ENCODE measurements around the gene CST9L. TPM values are rescaled to one million over a fixed set of nuclear protein-coding genes. Genes with fewer than 3 reads are reported as not detected.

Gene CST9L
- total and polyA plus RNA-seq, 2 donors (not counting 1 experiment from before 2014, with no cell fraction given) = not detected

GRCh38 chr20:23566199-23566932 lies 1.9 kb downstream of the CST9L start:
- Histone ChIP-seq H3K4me3 (replicated peaks in 1 of 4; ENCODE audit: control extremely low read depth in 1 of 4, insufficient read depth in 1 of 4, low read depth in 3 of 4, low read length in 4 of 4) (no peak overlapping the region), H4K20me1 (ENCODE audit: control insufficient read depth, extremely low read depth, insufficient read depth, low read length) (no peaks in the 10 kb centered on the region), H3K9me3 (ENCODE audit: control insufficient read depth, insufficient read depth, low read depth, low read length) (no peaks in the 10 kb centered on the region), H3K79me2 (ENCODE audit: control insufficient read depth, insufficient read depth, low read length) (no peaks in the 10 kb centered on the region), H3K36me3 (ENCODE audit: control insufficient read depth, insufficient read depth, low read length) (no peaks in the 10 kb centered on the region), H3K4me1 (ENCODE audit: control insufficient read depth, extremely low read depth, insufficient read depth, low read length) (no peaks in the 10 kb centered on the region), H3K4me2 (ENCODE audit: extremely low read depth, insufficient read depth, low read length) (no peak overlapping the region), H2AFZ (ENCODE audit: low read length) (no peak overlapping the region), H3K9ac (ENCODE audit: insufficient read depth, low read length) (no peak overlapping the region), H3K27me3 (ENCODE audit: control insufficient read depth, insufficient read depth, low read length) (no peaks in the 10 kb centered on the region), H3K27ac (ENCODE audit: insufficient read depth, low read length) (no peak overlapping the region)
- TF ChIP-seq CTCF (conservative IDR thresholded peaks at IDR 0.05 in 1 of 2, IDR thresholded peaks at IDR 0.05 in 1 of 2; ENCODE audit: low read depth in 1 of 2, low read length in 2 of 2) (no peak), EZH2 (IDR thresholded peaks at IDR 0.05; ENCODE audit: low read length, missing control alignments) (no peak)
- no peak for DNase-seq (ENCODE audit: low read depth in 2 of 2)

GRCh38 chr20:23565503-23566045 lies 2.7 kb downstream of the CST9L start:
- Histone ChIP-seq H3K79me2 (ENCODE audit: control insufficient read depth, insufficient read depth, low read length) (no peaks in the 10 kb centered on the region), H3K9me3 (ENCODE audit: control insufficient read depth, insufficient read depth, low read depth, low read length) (no peaks in the 10 kb centered on the region), H3K36me3 (ENCODE audit: control insufficient read depth, insufficient read depth, low read length) (no peaks in the 10 kb centered on the region), H3K4me3 (replicated peaks in 1 of 4; ENCODE audit: control extremely low read depth in 1 of 4, insufficient read depth in 1 of 4, low read depth in 3 of 4, low read length in 4 of 4) (no peak overlapping the region), H3K27ac (ENCODE audit: insufficient read depth, low read length) (no peak overlapping the region), H3K4me1 (ENCODE audit: control insufficient read depth, extremely low read depth, insufficient read depth, low read length) (no peaks in the 10 kb centered on the region), H3K4me2 (ENCODE audit: extremely low read depth, insufficient read depth, low read length) (no peak overlapping the region), H3K27me3 (ENCODE audit: control insufficient read depth, insufficient read depth, low read length) (no peaks in the 10 kb centered on the region), H4K20me1 (ENCODE audit: control insufficient read depth, extremely low read depth, insufficient read depth, low read length) (no peaks in the 10 kb centered on the region), H2AFZ (ENCODE audit: low read length) (no peak overlapping the region), H3K9ac (ENCODE audit: insufficient read depth, low read length) (no peak overlapping the region)
- no peak for DNase-seq (ENCODE audit: low read depth in 2 of 2)
- TF ChIP-seq CTCF (conservative IDR thresholded peaks at IDR 0.05 in 1 of 2, IDR thresholded peaks at IDR 0.05 in 1 of 2; ENCODE audit: low read depth in 1 of 2, low read length in 2 of 2) = no peak
- TF ChIP-seq EZH2 (IDR thresholded peaks at IDR 0.05; ENCODE audit: low read length, missing control alignments) = no peak

- TF ChIP-seq EZH2 (IDR thresholded peaks at IDR 0.05; ENCODE audit: low read length, missing control alignments) = no peak
- TF ChIP-seq CTCF (conservative IDR thresholded peaks at IDR 0.05 in 1 of 2, IDR thresholded peaks at IDR 0.05 in 1 of 2; ENCODE audit: low read depth in 1 of 2, low read length in 2 of 2) = no peak
- Histone ChIP-seq H3K27me3 (ENCODE audit: control insufficient read depth, insufficient read depth, low read length) (no peaks in the 10 kb centered on the region), H3K79me2 (ENCODE audit: control insufficient read depth, insufficient read depth, low read length) (no peaks in the 10 kb centered on the region), H4K20me1 (ENCODE audit: control insufficient read depth, extremely low read depth, insufficient read depth, low read length) (no peaks in the 10 kb centered on the region), H3K4me2 (ENCODE audit: extremely low read depth, insufficient read depth, low read length) (no peak overlapping the region), H3K36me3 (ENCODE audit: control insufficient read depth, insufficient read depth, low read length) (no peaks in the 10 kb centered on the region), H2AFZ (ENCODE audit: low read length) (no peak overlapping the region), H3K9ac (ENCODE audit: insufficient read depth, low read length) (no peak overlapping the region), H3K9me3 (ENCODE audit: control insufficient read depth, insufficient read depth, low read depth, low read length) (no peaks in the 10 kb centered on the region), H3K4me3 (replicated peaks in 1 of 4; ENCODE audit: control extremely low read depth in 1 of 4, insufficient read depth in 1 of 4, low read depth in 3 of 4, low read length in 4 of 4) (no peak overlapping the region), H3K27ac (ENCODE audit: insufficient read depth, low read length) (no peak overlapping the region), H3K4me1 (ENCODE audit: control insufficient read depth, extremely low read depth, insufficient read depth, low read length) (no peaks in the 10 kb centered on the region)
- no peak for DNase-seq (ENCODE audit: low read depth in 2 of 2)
Measured at GRCh38 chr20:23564927-23565326, 3.4 kb downstream of the CST9L start.
